HG02870 (cell line): ENCODE results near the gene CGAS.
"Not testable (repeated sequence)": the region's sequence is repeated elsewhere in the genome, so short reads cannot be mapped to it uniquely, and the experiment has no call there.

ENCODE experiments used
- ATAC-seq: cut with Tn5 transposase; IDR thresholded peaks from one replicate; pipeline ENCODE4 v1.9.1; 2021; ENCODE audit warnings: mild to moderate bottlenecking, moderate library complexity; ENCODE audit not compliant: unreplicated experiment

The CGAS gene

GRCh38 chr6:73452107-73452461 is at the start of gene CGAS:
Gene CGAS (minus strand): TSS chr6:73452297. CDS start chr6:73452181, 116 bp downstream.
- peak; percentile 71 for ATAC-seq

GRCh38 chr6:73497915-73498314 is 45.8 kb upstream of the CGAS start:
- no peak for ATAC-seq

- no peak for ATAC-seq
Measured at GRCh38 chr6:73491377-73491776, 39.3 kb upstream of the CGAS start.

- ATAC-seq, result no peak
Measured at GRCh38 chr6:73487473-73487872, 35.4 kb upstream of the CGAS start.

- no peak for ATAC-seq
Measured at GRCh38 chr6:73484438-73484837, 32.3 kb upstream of the CGAS start.

- ATAC-seq, result no peak
Measured at GRCh38 chr6:73481969-73482368, 29.9 kb upstream of the CGAS start.

GRCh38 chr6:73477407-73477806 is 25.3 kb upstream of the CGAS start:
- ATAC-seq, result no peak

GRCh38 chr6:73476723-73477122 is 24.6 kb upstream of the CGAS start:
- no peak for ATAC-seq

- ATAC-seq, result peak; percentile 96
Measured at GRCh38 chr6:73471686-73472290, 19.7 kb upstream of the CGAS start.

GRCh38 chr6:73461537-73462350 is 9.6 kb upstream of the CGAS start, which contains the start of gene MTO1:
Gene MTO1 (plus strand): TSS chr6:73461737. CDS start chr6:73461855, 118 bp downstream.
- ATAC-seq, result peak; percentile 91

GRCh38 chr6:73460056-73460455 is 8.0 kb upstream of the CGAS start:
- ATAC-seq, result no peak

- not testable (repeated sequence) for ATAC-seq
Measured at GRCh38 chr6:73459474-73459873, 7.4 kb upstream of the CGAS start.

- no peak for ATAC-seq
Measured at GRCh38 chr6:73455865-73456629, 4.0 kb upstream of the CGAS start.

GRCh38 chr6:73451223-73452106 is 632 bp downstream of the CGAS start:
- ATAC-seq, result peak; percentile 48

- no peak for ATAC-seq
Measured at GRCh38 chr6:73443555-73443954, 8.5 kb downstream of the CGAS start.

GRCh38 chr6:73435236-73435635 is 16.9 kb downstream of the CGAS start:
- ATAC-seq, result no peak

- ATAC-seq, result no peak
Measured at GRCh38 chr6:73421534-73421933, 30.6 kb downstream of the CGAS start.

GRCh38 chr6:73418081-73418741 is 33.9 kb downstream of the CGAS start:
- no peak for ATAC-seq

- no peak for ATAC-seq
Measured at GRCh38 chr6:73413102-73413501, 39.0 kb downstream of the CGAS start.

GRCh38 chr6:73409395-73409794 is 42.7 kb downstream of the CGAS start:
- ATAC-seq, result no peak
